Liver (tissue), 9 donors: ENCODE data around the gene ELP5. TPM values are rescaled to one million over a fixed set of nuclear protein-coding genes. Genes with fewer than 3 reads are reported as not detected.

Source experiments
- DNase-seq: peaks from one replicate; pipeline ENCODE4 v3.0.0-alpha.2; 2017; ENCODE audit warnings: low spot score
- H3K27ac ChIP-seq, 2 donors: one replicate each; pipeline ENCODE4 v1.7.0; 2013; ENCODE audit warnings: inconsistent platforms in 2 of 2, low read length in 2 of 2, control low read depth in 1 of 2, low read depth in 1 of 2, mild to moderate bottlenecking in 1 of 2
- H3K27me3 ChIP-seq, 4 donors: one replicate each; pipeline versions ENCODE4 v1.6.1 to v1.7.0; 2013; ENCODE audit warnings: low read length in 3 of 4, inconsistent platforms in 1 of 4, mild to moderate bottlenecking in 1 of 4, moderate library complexity in 1 of 4; ENCODE audit not compliant: control insufficient read depth in 4 of 4, insufficient read depth in 4 of 4
- H3K36me3 ChIP-seq, 4 donors: one replicate each; pipeline versions ENCODE4 v1.6.1 to v1.7.0; 2013; ENCODE audit warnings: low read length in 3 of 4, mild to moderate bottlenecking in 3 of 4, low read depth in 1 of 4, moderate library complexity in 1 of 4; ENCODE audit not compliant: control insufficient read depth in 4 of 4, insufficient read depth in 3 of 4
- H3K4me1 ChIP-seq, 4 donors: one replicate each; pipeline versions ENCODE4 v1.6.1 to v1.7.0; 2013; ENCODE audit warnings: low read length in 3 of 4, mild to moderate bottlenecking in 3 of 4, moderate library complexity in 1 of 4; ENCODE audit not compliant: control insufficient read depth in 4 of 4, insufficient read depth in 4 of 4
- H3K4me3 ChIP-seq, 3 donors: one replicate each; pipeline versions ENCODE4 v1.6.1 to v1.7.0; 2013; ENCODE audit warnings: low read length in 3 of 3, control low read depth in 1 of 3, low read depth in 1 of 3, mild to moderate bottlenecking in 1 of 3
- H3K9ac ChIP-seq, 2 donors: one replicate each; pipeline ENCODE4 v1.7.0; 2013; ENCODE audit warnings: low read length in 2 of 2, mild to moderate bottlenecking in 2 of 2, moderate library complexity in 2 of 2, control low read depth in 1 of 2, low read depth in 1 of 2
- H3K9me3 ChIP-seq, 4 donors: one replicate each; pipeline versions ENCODE4 v1.6.1 to v1.7.0; 2013; ENCODE audit warnings: low read length in 3 of 4; ENCODE audit not compliant: control insufficient read depth in 4 of 4
- EGR1 ChIP-seq, 2 donors: IDR thresholded peaks; 2 replicates each; pipeline ENCODE4 v1.6.1; 2016 to 2018; ENCODE audit warnings: antibody characterized with exemption in 2 of 2, low read depth in 2 of 2
- FOXA1 ChIP-seq: IDR thresholded peaks from 2 replicates; pipeline ENCODE4 v1.6.1; 2016; ENCODE audit warnings: antibody characterized with exemption
- FOXA2 ChIP-seq: IDR thresholded peaks from 2 replicates; pipeline ENCODE4 v1.6.1; 2016; ENCODE audit warnings: antibody characterized with exemption
- GABPA ChIP-seq, 2 donors: IDR thresholded peaks in 1 of 2; conservative IDR thresholded peaks in 1 of 2; 2 replicates each; pipeline ENCODE4 v1.6.1; 2016; ENCODE audit warnings: antibody characterized with exemption in 2 of 2, mild to moderate bottlenecking in 1 of 2, moderate library complexity in 1 of 2
- HNF4A ChIP-seq, 2 donors: conservative IDR thresholded peaks; 2 replicates each; pipeline ENCODE4 v1.6.1; 2016; ENCODE audit warnings: antibody characterized with exemption in 2 of 2, mild to moderate bottlenecking in 2 of 2
- HNF4G ChIP-seq: IDR thresholded peaks from 2 replicates; pipeline ENCODE4 v1.6.1; 2016; ENCODE audit warnings: antibody characterized with exemption
- JUND ChIP-seq, 2 donors: IDR thresholded peaks; 2 replicates each; pipeline ENCODE4 v1.6.1; 2016; ENCODE audit warnings: antibody characterized with exemption in 2 of 2
- NR2F2 ChIP-seq: IDR thresholded peaks from 2 replicates; pipeline ENCODE4 v1.6.1; 2016; ENCODE audit warnings: antibody characterized with exemption
- RAD21 ChIP-seq, 2 donors: IDR thresholded peaks; 2 replicates each; pipeline ENCODE4 v1.6.1; 2016; ENCODE audit warnings: antibody characterized with exemption in 2 of 2, mild to moderate bottlenecking in 2 of 2
- RXRA ChIP-seq, 2 donors: IDR thresholded peaks; 2 replicates each; pipeline ENCODE4 v1.6.1; 2017 to 2018; ENCODE audit warnings: antibody characterized with exemption in 2 of 2, mild to moderate bottlenecking in 1 of 2
- SP1 ChIP-seq: IDR thresholded peaks from 2 replicates; pipeline ENCODE4 v1.6.1; 2018; ENCODE audit warnings: antibody characterized with exemption, mild to moderate bottlenecking
- TAF1 ChIP-seq: conservative IDR thresholded peaks from 2 replicates; pipeline ENCODE4 v1.6.1; 2016; ENCODE audit warnings: antibody characterized with exemption, mild to moderate bottlenecking
- YY1 ChIP-seq: IDR thresholded peaks from 2 replicates; pipeline ENCODE4 v1.6.1; 2016; ENCODE audit warnings: antibody characterized with exemption, mild to moderate bottlenecking
- WGBS: extraction: QIAGEN DNeasy Blood & Tissue Kit; methylation state at CpG from one replicate; pipeline ENCODE4 v1.1.7; 2013; 5-methylcytosine and 5-hydroxymethylcytosine counted together
- polyA plus RNA-seq, 2 donors: library from polyadenylated mRNA; stranded (reverse) in 1 of 2; unstranded in 1 of 2; fragments of 200-250 nt in 1 of 2; fragments of >200 nt in 1 of 2; fragmentation: Nextera tagmentation in 1 of 2; extraction: Ambion mirVana in 1 of 2; gene quantifications; one replicate each; pipeline versions ENCODE4 v1.2.1 to v1.2.3, GENCODE V29; 2013 to 2015
- total RNA-seq, 2 donors: library from RNA; depleted of rRNA; stranded (reverse); fragments of >200 nt; gene quantifications; one replicate each; pipeline ENCODE4 v1.2.3, GENCODE V29; 2014
- TF ChIP-seq, protein P1 (sequence below): IDR thresholded peaks from 2 replicates; pipeline ENCODE4 v1.6.1; 2016; ENCODE audit warnings: antibody characterized with exemption
- TF ChIP-seq, protein P2 (sequence below): IDR thresholded peaks from 2 replicates; pipeline ENCODE4 v1.6.1; 2016; ENCODE audit warnings: antibody characterized with exemption
- TF ChIP-seq, protein P3 (sequence below): IDR thresholded peaks from 2 replicates; pipeline ENCODE4 v1.6.1; 2016; ENCODE audit warnings: antibody characterized with exemption
- TF ChIP-seq, protein P4 (sequence below): IDR thresholded peaks from 2 replicates; pipeline ENCODE4 v1.6.1; 2016; ENCODE audit warnings: antibody characterized with exemption, mild to moderate bottlenecking
- TF ChIP-seq, protein P5 (sequence below): fragments of 150-350 bp; IDR thresholded peaks from 2 replicates; pipeline ENCODE4 v1.5.1; 2017; ENCODE audit warnings: improper control_type of control experiment, low read depth, low read length; ENCODE audit not compliant: missing input control
- donor health status: healthy.
- donor health status: healthy.
- donor health status: healthy.
- donor health status: healthy.
- donor health status: healthy.

Gene ELP5
- total and polyA plus RNA-seq, 4 donors: 19.3 to 38.4 (median 26.6) TPM

DNA sequence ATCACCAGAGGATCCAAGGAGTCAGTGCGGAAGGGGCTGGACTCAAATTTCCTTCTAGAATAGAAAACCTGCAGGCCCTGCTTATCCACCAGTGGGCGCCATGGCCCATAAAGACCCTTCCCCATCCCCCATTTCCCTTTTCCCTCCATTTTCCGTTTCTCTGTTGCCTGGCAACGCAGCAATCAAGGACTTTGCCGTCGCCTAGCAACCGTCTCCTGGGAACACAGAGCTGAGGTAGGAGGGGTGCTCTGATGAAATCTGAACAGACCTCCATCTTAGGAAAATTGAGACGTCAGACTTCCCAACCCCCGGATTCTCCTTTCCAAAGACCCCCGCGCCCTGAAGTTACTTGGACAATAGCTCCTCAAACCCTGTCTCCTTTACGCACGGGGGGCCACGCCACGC is 38.1 kb upstream of the ELP5 start (continued):
- TF ChIP-seq, protein P1, sequence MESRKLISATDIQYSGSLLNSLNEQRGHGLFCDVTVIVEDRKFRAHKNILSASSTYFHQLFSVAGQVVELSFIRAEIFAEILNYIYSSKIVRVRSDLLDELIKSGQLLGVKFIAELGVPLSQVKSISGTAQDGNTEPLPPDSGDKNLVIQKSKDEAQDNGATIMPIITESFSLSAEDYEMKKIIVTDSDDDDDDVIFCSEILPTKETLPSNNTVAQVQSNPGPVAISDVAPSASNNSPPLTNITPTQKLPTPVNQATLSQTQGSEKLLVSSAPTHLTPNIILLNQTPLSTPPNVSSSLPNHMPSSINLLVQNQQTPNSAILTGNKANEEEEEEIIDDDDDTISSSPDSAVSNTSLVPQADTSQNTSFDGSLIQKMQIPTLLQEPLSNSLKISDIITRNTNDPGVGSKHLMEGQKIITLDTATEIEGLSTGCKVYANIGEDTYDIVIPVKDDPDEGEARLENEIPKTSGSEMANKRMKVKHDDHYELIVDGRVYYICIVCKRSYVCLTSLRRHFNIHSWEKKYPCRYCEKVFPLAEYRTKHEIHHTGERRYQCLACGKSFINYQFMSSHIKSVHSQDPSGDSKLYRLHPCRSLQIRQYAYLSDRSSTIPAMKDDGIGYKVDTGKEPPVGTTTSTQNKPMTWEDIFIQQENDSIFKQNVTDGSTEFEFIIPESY: no peak

DNA sequence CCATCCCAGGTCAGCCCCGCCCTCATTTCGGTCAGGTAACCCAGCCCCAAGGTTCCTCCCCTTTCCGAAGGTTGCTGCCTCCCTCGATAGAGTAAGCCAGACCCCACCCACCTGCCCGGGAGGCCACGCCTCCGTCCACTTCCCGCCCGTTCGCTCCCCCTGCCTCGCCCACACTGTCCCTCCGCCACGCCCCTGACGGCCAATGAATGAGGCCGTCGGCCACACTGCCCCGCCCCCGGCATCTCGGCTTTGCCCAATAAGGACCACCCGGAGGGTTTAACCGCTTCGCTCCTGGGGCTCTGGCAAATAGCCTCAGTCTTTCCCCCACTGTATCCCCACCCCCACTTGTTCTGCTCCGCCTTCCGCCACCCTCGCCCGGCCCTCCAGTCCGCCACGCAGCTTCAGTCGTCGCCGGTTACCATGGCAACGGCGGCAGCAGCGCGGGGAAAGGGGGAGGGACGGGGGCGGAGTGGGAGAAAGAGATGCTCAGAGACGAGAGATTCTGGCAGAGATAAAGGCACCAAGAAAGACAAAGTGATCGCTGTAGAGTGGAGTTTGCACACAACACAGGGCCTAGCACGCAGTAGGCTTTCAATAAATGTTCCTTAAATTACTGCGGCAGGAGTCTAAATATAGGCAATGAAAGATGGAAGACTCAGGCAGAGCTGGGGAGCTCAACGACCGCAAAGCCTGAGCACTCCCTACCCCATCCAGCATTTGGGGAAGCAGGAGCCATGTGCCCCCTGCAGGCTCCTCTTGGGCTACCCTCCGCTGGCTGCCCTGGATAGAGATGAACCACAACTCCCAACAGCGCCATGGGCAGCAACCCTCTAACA is 37.5 kb upstream of the ELP5 start:
- TF ChIP-seq JUND (IDR thresholded peaks at IDR 0.05) (no peak), HNF4G (no peak), FOXA1 (no peak), NR2F2 (no peak), HNF4A (conservative IDR thresholded peaks at IDR 0.05) (no peak), SP1 (peak; percentile 82), RAD21 (IDR thresholded peaks at IDR 0.05) (peak; percentile 68 to 69), RXRA (IDR thresholded peaks at IDR 0.05) (peak in 1 of 2 donors; percentile 9), YY1 (no peak), TAF1 (no peak), FOXA2 (no peak), EGR1 (IDR thresholded peaks at IDR 0.05; ENCODE audit: low read depth in 2 of 2) (peak; percentile 76), GABPA (IDR thresholded peaks at IDR 0.05 in 1 of 2, conservative IDR thresholded peaks at IDR 0.05 in 1 of 2) (no peak)
- TF ChIP-seq, protein P1: no peak
- TF ChIP-seq, protein P2, sequence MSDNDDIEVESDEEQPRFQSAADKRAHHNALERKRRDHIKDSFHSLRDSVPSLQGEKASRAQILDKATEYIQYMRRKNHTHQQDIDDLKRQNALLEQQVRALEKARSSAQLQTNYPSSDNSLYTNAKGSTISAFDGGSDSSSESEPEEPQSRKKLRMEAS: peak; percentile 33
- TF ChIP-seq, protein P3, sequence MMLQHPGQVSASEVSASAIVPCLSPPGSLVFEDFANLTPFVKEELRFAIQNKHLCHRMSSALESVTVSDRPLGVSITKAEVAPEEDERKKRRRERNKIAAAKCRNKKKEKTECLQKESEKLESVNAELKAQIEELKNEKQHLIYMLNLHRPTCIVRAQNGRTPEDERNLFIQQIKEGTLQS: no peak
- TF ChIP-seq, protein P4, sequence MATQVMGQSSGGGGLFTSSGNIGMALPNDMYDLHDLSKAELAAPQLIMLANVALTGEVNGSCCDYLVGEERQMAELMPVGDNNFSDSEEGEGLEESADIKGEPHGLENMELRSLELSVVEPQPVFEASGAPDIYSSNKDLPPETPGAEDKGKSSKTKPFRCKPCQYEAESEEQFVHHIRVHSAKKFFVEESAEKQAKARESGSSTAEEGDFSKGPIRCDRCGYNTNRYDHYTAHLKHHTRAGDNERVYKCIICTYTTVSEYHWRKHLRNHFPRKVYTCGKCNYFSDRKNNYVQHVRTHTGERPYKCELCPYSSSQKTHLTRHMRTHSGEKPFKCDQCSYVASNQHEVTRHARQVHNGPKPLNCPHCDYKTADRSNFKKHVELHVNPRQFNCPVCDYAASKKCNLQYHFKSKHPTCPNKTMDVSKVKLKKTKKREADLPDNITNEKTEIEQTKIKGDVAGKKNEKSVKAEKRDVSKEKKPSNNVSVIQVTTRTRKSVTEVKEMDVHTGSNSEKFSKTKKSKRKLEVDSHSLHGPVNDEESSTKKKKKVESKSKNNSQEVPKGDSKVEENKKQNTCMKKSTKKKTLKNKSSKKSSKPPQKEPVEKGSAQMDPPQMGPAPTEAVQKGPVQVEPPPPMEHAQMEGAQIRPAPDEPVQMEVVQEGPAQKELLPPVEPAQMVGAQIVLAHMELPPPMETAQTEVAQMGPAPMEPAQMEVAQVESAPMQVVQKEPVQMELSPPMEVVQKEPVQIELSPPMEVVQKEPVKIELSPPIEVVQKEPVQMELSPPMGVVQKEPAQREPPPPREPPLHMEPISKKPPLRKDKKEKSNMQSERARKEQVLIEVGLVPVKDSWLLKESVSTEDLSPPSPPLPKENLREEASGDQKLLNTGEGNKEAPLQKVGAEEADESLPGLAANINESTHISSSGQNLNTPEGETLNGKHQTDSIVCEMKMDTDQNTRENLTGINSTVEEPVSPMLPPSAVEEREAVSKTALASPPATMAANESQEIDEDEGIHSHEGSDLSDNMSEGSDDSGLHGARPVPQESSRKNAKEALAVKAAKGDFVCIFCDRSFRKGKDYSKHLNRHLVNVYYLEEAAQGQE: no peak
- TF ChIP-seq, protein P5, sequence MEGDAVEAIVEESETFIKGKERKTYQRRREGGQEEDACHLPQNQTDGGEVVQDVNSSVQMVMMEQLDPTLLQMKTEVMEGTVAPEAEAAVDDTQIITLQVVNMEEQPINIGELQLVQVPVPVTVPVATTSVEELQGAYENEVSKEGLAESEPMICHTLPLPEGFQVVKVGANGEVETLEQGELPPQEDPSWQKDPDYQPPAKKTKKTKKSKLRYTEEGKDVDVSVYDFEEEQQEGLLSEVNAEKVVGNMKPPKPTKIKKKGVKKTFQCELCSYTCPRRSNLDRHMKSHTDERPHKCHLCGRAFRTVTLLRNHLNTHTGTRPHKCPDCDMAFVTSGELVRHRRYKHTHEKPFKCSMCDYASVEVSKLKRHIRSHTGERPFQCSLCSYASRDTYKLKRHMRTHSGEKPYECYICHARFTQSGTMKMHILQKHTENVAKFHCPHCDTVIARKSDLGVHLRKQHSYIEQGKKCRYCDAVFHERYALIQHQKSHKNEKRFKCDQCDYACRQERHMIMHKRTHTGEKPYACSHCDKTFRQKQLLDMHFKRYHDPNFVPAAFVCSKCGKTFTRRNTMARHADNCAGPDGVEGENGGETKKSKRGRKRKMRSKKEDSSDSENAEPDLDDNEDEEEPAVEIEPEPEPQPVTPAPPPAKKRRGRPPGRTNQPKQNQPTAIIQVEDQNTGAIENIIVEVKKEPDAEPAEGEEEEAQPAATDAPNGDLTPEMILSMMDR: peak; percentile 56
- no peak overlapping the region for H3K9ac ChIP-seq
- H3K4me1 ChIP-seq: peaks cover 11 to 30% (median 20%) of the 10 kb centered on the region in 4 donors

More for the DNA sequence above, 37.5 kb upstream of the ELP5 start:
- DNase-seq: peak; percentile 98
- WGBS: under 1% methylated on average over 45 of the region's 45 CpGs
- no peaks in the 10 kb centered on the region for H3K9me3 ChIP-seq
- peak overlapping the region; percentile 23 to 33 (median 30) for H3K4me3 ChIP-seq
- H3K27me3 ChIP-seq: no peaks in the 10 kb centered on the region
- H3K36me3 ChIP-seq: no peaks in the 10 kb centered on the region
- peak overlapping the region; percentile 74 to 78 for H3K27ac ChIP-seq
